UCSD-AML1 (cell line): ENCODE measurements around the gene ALS2.
"Not testable (repeated sequence)": the region's sequence is repeated elsewhere in the genome, so short reads cannot be mapped to it uniquely, and the experiment has no call there.

ENCODE experiments used
- DNase-seq: peaks from one replicate; lab custom pipeline; 2025; ENCODE audit not compliant: unreplicated experiment; lab: John Stamatoyannopoulos, UW

The ALS2 gene

DNA sequence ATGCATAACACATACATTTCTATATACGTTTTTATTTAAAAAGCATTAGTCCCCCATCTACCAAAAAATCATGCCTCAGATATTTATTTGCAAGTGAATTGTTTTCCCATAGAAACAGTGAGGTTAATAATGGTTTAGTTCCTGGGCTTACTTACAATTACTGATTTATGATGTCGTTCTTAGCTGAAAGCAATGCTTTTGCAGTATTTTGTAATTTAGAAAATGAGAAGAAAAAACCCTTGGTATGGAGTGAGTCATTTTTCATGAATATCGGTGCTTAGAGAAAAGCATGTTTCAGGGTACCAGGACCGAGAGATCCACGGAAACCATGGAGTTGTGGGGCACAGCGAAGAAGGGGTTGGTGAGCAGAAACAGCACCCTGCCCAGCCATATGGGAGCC is 13.6 kb upstream of the ALS2 start:
- DNase-seq, result no peak

DNA sequence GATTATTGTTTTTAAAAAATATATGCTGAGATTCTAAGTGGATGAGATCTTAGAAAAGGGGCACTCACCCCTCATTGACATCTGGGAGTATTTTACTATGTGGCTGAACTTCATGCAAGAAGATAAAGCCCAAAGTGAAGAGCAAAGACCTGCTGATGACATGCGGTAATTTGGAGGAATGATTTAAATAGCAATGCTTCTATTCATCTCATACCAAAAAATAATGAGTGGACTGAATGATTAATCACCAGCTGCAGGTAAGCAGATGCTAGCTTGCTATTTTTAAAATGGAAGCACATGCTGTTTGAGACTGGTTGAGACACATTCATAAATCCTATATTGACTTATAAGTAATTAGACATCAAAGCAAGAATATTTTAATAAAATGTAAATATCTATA is 12.9 kb upstream of the ALS2 start:
- DNase-seq, result no peak

DNA sequence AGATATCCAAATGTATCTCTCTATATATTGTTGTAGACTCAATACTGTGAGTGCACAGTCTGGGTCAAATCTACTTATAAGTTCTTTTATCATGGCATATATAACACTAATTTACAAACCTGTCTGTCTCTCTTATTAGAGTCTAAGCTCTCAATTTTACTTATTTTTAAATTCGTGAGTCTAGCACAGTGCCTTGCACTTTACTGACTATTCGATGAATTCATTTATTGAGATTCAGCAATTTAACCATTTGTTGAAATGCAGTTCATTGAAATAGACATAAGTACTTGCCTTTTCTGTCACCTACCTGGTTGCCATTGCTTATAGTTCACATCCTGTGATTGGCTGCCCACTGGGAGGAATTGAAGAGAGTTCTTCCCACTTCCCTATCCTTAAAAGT is 10.3 kb upstream of the ALS2 start:
- DNase-seq, result no peak

DNA sequence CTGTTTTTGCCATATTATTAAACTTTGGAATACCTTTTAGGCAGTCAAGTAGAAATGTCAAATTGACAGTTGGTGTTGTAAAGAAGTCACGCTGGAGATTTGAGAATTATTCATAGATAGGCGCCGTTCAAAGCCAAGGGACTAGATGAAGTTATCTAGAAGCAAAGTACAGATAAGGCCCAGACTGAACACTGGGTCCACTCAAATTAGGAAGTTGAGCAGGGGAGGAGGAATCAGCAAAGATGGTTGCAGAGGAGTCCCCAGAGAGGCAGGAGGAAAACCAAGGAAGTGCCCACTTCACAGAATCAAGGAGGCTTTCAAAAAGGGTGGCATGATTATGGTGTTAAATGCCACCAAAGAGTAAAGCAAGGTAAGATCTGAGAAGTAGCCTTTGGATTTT is 9.6 kb upstream of the ALS2 start:
- no peak for DNase-seq

DNA sequence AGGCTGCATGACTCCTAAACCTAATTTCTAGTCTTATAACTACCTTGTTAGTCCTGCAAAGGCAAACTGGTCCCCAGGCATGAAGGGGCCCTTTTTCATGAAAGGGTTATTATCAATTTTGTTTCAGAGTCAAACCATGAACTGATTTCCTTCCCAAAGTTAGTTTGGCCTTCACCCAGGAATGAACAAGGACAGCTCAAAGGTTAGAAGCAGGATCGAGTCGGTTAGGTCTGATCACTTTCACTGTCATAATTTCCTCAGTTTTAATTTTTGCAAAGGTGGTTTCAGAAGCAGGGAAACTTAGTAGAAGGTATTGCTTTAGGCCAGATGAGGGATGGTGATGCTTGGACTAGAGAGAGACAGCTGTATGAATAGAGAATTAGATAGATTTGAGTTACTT is 8.7 kb upstream of the ALS2 start:
- DNase-seq, result no peak

DNA sequence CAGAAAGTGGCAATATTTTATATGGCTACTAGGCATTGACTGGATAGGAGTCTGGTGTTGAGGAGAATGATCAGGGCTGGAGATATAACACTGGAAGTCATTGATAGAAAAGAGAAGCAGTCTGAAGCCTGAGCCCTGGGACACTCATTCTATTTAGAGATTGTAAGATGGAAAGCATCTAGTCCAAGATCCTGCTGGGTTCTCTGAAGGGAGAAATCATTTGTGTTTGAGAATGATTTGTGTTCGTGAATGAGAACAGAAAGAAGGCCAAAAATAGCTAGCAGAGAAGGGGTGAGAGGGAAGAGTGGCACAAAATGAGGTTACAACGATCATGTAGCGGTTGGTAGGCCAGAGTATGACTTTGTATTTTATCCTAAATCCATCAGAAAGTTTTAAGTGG is 7.6 kb upstream of the ALS2 start:
- DNase-seq, result no peak

DNA sequence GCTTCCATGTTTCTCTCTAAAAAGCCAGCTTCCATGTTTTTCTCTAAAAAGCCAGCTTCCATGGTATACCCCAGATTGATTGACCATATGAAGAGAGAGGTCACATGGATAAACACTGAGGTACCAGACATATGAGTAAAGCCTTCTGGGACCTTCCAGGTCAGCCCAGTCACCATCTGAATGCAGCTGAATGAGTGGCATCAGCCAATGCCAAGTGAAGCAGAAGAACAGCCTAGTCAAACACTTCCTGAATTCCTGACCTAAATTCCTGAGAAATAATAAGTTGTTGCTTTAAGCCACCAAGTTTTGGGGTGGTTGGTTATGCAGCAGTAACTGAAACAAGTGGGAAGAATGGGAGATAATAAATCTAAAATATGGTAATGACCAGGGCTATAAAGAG is 5.7 kb upstream of the ALS2 start:
- DNase-seq, result no peak

DNA sequence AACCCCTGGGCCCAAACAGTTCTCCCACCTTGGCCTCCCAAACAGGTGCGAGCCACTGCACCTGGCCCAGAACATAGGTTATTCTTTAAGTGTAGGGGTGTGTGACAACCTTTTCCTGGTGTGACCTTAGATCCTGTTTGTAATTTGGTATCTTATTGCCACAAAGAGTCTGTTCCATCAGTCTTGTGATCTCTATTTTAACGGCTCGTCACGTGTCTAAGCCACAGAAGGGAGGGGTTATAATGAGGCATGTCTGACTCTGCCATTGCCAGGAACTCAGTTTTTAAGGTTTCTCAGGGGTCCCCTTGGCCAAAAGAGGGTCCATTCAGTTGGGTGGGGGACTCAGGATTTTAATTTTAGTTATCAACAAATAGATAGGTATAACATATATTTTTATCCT is 4.4 kb upstream of the ALS2 start:
- no peak for DNase-seq

DNA sequence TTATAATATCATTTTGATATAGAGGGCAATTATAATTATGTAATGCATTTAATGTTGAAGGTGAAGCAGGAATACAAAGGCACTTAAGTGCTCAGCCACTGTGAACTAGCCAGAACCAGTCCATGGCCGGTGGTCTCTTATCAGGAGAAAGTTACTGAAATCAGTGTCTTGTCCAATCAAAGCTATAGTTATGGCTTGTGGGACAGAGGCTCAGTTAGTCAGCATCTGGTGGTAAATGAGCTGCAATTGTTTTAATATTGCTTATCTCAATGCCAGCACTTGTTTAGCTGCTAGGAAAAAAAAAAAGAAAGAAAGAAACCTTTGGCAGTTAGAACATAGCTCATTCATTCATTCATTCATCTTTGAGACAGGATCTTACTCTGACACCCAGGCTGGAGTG is 3.8 kb upstream of the ALS2 start:
- DNase-seq, result no peak

DNA sequence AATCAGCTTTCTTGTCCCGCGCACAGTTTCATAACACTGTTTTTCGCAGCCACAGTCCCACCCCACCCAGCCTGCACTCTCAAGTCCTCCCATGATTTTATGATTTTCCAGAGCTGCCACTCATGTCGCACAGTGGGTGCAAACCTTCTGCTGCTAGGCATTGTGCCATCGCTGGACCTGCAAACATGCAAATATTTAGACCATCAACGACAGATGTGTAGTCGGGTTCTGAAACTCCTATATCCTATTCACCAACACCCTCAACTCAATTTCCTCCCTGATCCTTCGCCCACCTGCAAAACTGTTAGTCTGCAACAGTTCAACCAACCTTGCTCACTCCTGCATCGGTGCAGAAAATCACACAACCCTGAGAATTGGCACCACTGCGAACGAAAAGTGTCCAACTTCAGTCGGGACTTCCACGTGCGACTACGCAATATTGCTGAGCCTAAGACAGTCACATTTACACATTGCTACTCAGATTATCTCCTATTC is 871 bp upstream of the ALS2 start:
- no peak for DNase-seq

DNA sequence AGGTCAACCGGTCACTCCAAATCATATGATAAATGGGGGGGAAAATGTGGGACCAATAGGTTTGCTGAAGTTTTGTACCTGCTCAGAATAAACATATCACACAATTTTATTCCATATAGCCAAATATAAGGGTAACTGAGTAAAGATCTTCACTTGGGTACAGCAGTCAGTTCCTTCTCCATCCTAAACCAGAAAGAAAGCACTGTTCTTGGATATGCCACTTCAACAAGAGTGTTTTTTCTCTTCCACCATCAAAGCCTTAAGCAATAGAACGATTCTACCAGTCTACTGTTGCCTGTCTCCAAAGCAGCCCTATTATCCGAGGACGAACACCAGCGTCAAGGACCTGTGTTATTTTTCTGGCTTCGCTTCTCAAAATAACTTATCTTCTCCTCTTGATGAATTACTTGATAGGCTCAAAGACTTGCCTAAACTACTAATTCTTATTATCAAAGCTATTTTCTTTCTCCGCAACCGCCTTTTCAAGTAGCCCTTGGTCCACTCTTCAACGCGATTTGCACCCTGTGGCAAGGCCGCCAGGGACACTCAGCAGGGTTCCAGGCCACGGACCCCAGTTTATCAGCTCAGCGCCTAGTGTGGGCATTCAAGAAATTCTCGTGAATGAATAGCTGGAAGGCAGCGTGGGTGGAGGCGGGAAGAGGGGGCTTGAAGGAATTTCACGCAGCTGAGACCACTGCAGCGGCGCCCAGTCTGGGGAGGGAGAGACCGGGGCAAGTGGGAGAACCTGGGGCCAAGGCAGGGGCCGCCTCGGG is 646 bp downstream of the ALS2 start:
- DNase-seq, result no peak

DNA sequence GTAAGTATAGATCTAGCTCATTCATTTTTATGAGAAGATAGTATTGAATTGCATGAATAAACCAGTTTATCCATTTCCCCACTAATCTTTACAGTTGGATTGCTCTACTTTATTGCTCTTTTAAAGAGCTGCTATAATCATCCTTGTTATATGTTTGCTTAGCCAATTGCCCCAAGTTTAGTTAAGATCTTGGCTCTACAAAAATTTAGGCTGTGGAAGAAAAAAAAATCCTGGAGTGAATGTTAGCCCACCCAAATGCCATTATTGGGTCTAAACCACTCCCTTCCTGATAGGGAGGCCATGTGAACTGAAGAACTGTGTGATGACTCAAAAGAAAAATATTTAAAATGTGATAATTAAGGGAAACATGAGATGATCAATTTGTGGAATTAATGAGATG is 2.9 kb downstream of the ALS2 start:
- DNase-seq, result no peak

DNA sequence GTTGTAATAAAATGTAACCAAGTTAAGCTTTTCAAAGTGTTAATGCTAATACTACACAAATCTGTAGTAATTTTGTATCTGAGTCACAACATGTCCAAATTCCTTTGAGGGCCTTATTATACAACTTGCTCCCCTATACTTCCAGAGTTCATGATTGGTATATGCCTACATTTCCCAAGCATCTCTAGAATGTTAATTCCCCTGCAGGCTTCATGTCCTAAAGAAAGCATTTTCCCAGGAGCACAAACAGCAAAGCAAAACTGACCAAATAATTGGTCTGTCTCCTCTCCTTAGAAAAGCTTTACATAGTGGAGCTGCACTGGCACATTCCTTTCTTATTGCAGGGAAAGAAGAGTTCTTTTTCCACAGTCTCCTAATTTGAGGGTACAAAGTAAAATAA is 3.7 kb downstream of the ALS2 start:
- DNase-seq, result no peak

DNA sequence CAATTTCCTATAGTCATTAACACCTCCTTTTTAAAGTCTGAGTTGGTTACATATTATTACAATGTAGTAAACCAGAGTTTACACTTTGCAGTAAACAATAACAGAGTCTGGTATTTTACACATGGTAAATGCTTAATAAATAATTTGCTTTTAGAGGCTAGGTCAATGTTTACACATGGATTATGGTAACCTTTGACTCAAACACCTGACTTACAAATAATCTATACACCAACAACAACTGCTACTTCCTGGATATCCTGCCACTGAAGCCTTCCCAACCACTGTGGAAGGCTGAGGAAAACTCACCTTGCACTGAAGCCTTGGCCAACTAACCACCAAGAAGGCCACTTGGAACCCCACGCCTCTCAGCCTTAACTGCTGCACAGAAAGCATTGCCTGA is 5.4 kb downstream of the ALS2 start:
- no peak for DNase-seq

DNA sequence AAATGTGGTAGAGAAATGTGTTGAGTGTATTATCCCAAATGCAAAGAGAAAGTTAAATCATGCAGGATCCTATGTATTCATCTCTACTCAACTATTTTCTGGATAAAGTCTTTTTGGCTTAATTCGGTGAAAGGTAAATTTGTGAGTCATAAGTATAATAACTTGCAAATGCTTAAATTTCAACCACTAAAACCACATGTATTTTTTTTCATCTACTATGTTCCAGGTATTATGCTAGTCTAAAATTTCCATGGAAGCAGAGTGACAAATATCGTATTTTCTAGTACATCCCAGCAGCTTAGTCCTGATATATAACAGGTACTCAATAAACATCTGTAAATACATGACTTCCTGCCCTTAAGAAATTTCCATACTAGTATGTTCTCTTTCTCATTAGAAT is 6.2 kb downstream of the ALS2 start:
- DNase-seq, result no peak

DNA sequence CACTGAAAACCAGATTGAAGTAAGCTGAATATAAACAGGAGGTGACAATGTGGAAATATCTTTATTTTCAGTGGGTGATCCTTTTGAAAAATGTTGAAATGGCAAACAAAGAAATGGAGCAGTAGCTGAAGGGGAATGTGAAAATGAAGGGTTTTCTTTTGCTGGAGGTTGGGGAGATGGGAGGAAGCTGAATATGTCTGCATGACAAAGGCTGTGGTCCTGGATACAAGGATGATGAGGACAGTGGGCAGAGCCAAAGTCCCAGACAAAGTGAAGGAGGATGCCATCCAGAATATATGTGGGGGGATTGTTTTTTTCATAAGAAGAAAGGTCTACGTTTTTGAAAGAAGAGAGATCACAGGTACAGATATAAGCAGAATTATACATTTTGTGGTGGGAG is 6.7 kb downstream of the ALS2 start:
- DNase-seq, result no peak

DNA sequence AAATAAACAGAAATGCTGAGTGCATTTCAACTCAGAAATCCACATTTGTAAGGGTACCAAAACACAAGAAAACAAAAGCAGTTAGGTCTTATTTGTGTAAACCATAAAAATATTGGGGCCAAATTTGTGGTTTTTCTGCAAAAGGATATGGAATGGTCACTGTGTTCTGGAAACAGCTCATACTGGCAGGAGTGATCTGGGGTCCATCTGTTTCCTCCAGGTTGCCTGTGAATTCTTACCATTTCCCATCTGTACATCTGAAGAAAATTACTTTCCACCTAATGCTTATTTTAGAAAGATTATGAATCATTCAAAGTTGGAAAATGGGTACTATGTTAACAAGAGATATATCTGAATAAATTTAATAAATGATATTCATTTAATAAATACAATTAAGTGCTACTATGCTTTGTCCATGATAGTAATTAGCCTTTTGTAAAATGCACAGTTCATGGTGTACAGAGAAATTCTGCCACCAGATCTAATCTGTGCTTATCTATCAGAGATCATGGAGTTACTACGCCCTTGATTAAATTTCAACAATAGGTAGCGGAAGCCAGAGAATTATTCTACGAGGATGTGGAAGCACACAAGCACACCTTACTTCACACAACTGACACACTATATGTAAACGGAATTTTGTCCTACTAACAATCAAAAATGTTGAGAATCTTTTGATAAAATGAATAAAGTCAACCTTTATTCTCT is 10.9 kb downstream of the ALS2 start:
- no peak for DNase-seq

DNA sequence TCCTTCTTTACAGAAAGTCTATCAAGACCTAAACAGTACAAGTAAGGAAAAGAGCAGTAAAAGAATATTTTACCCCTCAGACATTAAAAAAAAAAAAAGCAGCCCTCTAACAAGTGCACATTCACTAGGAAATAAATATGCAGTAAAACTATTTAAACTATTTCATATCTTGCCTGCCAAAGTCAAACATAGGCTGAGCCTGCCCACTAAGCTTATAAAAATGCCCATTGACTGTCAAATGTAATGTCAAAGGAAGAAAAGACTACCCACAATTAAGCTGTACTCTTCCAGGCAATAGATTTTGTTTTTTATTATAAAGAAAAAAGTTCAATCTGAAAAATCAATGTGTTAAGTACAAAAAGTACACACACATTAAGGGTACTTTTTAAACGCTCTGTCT is 11.8 kb downstream of the ALS2 start:
- DNase-seq, result no peak

DNA sequence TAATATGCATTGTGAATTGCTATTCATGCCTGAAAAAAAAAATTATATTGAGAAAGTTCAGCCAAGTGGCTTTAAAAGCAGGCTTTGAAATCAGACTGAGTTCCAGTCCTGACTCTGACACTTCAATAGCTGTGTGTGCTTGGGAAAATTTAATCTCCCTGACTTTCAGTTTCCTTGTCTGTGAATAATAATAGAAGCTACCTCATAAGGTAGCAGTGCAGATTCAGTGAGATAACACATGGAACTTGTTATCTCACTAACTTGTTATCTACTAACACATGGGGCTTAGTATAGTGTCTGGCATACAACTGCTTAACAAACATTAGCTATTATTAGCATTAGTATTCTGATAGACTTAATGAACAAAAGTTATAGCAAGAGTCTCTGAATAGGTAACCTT is 14.9 kb downstream of the ALS2 start:
- DNase-seq, result no peak

DNA sequence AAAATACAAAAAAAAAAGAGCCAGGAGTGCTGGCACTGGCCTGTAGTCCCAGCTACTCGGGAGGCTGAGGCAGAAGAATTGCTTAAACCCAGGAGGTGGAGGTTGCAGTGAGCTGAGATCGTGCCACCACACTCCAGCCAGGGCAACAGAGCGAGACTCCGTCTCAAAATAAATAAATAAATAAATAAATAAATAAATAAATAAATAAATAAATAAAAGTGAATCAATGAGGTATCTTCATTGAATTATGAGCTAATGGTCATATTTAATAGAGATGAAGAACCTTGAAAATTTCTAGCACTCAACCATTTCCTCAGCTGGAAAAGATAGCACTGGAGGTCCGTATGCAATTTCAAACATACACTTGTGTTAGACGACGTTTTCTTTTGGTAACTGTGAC is 16.3 kb downstream of the ALS2 start:
- not testable (repeated sequence) for DNase-seq

DNA sequence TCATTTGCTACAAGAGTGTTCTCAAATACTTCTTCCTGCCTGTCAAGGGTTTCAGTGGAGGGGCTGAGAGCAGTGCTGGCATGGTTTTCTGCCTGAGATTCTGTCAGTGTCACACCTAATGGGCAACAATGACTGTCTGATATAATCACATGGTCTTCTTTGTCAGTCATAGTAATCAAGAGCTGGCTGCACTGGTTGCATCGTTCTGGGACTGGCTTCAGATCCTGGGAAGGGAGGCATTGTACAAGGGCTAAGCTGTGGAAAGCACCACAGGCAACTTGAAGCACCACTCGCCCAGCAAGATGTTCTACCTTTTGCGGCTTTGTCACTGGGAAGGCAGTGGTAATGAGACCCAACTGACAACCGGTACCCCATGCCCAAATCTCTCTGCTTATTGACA is 19.6 kb downstream of the ALS2 start:
- no peak for DNase-seq

DNA sequence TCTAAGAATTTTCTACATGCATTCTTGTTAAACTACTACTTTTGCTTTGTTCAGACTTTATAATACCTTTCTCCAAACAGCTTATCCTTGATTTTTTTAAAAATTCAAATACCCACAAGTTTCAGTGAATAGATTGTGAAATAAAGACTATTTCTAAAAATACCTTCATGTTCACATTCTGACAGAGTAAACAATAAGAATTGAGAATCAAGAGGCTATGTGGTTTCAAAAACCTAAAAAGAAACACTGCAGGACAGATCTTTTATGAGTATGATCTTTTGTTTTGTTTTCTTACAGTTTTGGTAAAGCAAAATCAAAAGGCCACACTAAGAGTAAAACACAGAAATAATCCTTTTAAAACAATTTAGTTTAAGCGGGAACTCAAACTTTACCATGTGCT is 21.2 kb downstream of the ALS2 start:
- DNase-seq, result no peak

DNA sequence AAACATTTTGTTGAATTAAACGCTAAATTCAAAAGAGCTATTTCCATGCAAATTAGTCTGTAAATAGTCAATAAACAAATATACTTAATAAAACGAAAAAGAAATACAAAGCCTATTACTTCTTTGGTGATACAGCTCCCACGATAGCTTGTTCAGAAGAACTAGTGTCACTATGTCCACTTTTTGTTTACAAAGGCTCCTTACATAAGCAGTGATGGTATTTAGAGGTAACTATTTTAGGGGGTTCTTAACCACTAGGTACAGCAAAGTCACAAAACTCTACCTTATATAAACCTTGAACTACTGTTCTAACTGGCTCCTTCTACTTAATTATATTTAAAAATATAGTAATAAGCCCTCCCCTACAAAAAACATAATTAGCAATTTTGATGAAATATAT is 21.9 kb downstream of the ALS2 start:
- DNase-seq, result no peak
